HG03196 (cell line): ENCODE measurements around the gene CDIPT.

ENCODE experiments used
- ATAC-seq: cut with Tn5 transposase; IDR thresholded peaks from one replicate; pipeline ENCODE4 v1.9.1; 2021; ENCODE audit not compliant: unreplicated experiment

Gene CDIPT

DNA sequence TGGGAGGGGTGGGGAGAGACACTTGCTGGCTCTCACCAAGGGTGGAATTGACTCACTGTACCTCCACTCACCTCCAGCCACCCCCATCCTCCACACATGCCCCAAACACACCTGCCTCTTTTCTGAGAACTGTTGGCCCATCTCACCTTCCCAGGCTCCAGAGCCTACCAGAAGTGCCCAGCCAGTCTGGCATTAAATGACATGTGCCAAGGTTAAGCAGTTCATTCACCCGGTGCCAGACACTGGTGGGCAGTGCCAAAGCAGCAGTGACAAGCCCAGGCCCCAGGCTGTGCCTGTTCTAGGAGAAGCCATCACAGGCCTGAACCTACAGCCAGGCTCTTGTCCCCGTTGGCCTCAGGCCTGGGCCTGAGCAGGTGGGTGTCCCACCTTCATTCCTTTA, 31.5 kb downstream of the CDIPT start:
- ATAC-seq: no peak

DNA sequence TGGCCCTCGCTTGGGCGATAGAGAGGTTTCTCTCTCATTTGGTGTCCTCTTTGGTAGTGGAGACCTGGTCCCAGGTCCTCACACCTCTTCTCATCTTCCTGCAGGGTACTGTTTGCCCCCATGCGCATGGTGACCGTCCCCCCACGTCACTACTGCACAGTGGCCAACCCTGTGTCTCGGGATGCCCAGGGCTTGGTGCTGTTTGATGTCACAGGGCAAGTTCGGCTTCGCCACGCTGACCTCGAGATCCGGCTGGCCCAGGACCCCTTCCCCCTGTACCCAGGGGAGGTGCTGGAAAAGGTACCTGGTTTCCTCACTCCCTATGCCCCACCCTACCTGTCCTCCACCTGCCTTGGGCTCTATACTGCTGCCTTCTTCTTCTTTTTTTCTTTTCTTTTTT, 32.3 kb downstream of the CDIPT start:
- ATAC-seq: no peak

DNA sequence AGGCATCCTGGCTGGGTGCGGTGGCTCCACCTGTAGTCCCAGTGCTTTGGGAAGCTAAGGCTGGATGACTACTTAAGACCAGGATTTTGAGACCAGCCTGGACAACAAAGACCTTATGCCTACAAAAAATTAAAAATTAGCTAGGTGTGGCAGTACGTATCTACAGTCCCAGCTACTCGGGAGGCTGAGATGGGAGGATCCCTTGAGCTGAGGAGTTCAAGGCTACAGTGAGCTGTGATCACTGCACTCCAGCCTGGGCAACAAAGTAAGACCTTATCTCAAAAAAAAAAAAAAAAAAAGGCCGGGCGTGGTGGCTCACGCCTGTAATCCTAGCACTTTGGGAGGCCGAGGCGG, 36.7 kb downstream of the CDIPT start:
- ATAC-seq: no peak

- ATAC-seq: no peak
Observed at GRCh38 chr16:29825145-29826044, 37.6 kb downstream of the CDIPT start.

- ATAC-seq: no peak
Observed at GRCh38 chr16:29824589-29825144, 38.4 kb downstream of the CDIPT start.

GRCh38 chr16:29821643-29822115, 41.3 kb downstream of the CDIPT start:
- ATAC-seq: no peak

DNA sequence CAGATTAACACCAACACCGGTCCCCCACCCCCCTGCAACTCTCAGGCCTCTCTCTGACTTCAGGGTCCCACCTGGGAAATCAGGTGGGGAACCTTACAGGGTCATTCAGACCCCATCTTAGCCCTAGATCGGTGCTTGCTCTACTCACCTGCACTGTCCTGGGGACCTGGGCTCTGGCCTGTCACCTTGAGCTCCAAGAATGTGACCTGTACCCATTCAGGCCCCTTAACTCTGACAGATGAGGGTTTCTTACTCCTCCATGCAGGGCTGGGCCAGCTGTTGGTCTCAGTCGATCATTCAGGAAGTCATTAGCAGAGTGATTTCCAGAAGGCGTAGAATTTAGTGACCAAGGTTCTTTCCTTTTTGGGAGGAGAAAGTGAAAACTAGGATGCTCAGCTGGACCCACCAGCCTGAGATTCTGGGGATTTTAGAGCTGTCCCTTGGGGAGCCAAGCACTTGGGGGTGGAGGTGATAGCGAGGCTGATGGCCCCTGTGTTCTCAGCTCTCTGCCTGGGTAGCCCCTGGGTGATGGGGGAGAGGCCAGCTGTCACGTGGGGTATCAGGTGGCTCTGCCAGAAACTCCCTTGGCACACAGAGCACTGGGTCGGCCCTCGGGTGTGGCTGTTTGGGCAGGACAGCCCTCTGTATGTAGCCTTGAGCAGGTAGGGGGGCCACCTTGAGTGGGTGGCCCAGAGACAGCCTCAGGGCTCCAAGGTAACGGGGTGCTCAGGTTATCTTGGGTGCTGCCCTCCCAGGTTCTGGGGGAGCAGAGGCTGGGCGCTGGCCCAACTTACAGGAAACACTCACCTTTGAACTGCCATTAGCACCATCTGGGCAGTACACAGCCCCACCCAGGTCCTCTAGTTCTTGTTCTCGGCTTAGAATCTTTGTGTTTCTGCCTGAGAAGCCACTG, 42.0 kb downstream of the CDIPT start:
- ATAC-seq: peak; percentile 33

DNA sequence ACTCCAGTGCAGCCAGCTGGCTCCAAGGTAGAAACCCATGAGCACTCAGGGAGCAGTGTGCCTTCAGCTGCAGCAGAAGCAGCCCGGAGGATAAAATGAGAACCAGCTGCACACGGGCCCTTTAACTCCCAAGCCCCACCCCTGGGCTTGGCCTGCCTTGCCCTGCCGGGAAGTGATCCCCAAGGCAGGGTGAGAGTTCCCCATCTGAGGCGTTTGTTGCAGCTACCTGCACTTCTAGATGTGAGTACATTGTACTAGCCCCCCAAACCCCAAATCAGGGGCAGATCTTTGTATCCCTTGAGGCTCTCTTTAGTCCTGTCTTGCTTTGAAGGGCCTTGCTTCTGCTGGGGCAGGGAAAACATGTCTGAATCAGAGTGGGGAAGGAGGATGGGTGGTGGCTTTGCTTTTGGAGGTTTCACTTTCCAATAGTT, 42.7 kb downstream of the CDIPT start, which contains the start of gene MVP:
Gene MVP, plus strand, starts transcription at position 192 of the 431 bp plus-strand sequence. CDS start 10,088 bp downstream, outside the sequence.
- no peak for ATAC-seq

DNA sequence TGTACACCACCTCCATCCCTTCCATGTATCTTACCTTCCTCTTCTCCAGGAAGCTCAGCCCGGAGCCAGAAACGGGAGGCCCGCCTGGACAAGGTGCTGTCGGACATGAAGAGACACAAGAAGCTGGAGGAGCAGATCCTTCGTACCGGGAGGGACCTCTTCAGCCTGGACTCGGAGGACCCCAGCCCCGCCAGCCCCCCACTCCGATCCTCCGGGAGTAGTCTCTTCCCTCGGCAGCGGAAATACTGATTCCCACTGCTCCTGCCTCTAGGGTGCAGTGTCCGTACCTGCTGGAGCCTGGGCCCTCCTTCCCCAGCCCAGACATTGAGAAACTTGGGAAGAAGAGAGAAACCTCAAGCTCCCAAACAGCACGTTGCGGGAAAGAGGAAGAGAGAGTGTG, 43.5 kb downstream of the CDIPT start:
- ATAC-seq: no peak

DNA sequence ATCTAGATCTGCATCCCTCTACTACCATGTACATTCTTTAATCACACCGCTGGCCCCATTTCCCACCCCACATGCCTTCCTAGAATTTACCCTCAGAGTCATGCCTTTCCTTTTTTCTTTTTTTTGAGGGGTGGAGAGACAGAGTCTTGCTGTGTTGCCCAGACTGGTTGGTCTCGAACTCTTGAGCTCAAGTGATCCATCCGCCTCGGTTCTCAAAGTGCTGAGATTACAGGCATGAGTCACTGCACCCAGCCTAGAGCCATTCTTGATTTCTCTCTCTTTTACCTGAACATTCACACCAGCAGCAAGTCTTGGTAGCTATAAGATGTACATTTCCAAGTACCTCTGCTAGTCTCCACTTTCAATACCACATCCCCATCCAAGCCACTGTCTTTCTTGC, 44.9 kb downstream of the CDIPT start:
- no peak for ATAC-seq

- peak; percentile 7 for ATAC-seq
Observed at GRCh38 chr16:29816694-29817441, 46.2 kb downstream of the CDIPT start.

- ATAC-seq: peak; percentile 52
Observed at GRCh38 chr16:29815793-29816693, 47.0 kb downstream of the CDIPT start, which contains the start of gene PAGR1. Gene PAGR1, plus strand, starts transcription at chr16:29816152. Its CDS starts 374 bp downstream, at chr16:29816526.

- no peak for ATAC-seq
Observed at GRCh38 chr16:29815032-29815721, 47.8 kb downstream of the CDIPT start.

DNA sequence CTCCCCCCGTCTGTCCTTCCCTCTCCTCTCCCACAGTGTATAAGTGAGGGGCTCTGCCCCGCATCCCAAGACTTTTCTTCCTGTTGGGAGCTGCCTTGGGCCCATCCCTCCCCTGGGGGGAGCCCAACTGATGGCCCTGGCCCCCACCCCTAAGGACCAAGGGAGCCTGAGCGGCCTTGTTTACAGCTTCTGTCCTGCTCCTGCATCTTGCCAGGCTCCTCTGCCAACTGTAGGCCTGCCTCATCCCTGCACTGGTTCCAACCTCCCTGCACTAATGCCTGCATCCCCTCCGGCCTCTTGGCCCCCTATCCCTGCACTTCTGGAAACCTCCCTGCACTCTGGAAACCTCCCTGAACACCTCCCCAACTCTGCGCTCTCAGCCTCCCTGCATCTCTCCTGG, 48.4 kb downstream of the CDIPT start:
- ATAC-seq: no peak

DNA sequence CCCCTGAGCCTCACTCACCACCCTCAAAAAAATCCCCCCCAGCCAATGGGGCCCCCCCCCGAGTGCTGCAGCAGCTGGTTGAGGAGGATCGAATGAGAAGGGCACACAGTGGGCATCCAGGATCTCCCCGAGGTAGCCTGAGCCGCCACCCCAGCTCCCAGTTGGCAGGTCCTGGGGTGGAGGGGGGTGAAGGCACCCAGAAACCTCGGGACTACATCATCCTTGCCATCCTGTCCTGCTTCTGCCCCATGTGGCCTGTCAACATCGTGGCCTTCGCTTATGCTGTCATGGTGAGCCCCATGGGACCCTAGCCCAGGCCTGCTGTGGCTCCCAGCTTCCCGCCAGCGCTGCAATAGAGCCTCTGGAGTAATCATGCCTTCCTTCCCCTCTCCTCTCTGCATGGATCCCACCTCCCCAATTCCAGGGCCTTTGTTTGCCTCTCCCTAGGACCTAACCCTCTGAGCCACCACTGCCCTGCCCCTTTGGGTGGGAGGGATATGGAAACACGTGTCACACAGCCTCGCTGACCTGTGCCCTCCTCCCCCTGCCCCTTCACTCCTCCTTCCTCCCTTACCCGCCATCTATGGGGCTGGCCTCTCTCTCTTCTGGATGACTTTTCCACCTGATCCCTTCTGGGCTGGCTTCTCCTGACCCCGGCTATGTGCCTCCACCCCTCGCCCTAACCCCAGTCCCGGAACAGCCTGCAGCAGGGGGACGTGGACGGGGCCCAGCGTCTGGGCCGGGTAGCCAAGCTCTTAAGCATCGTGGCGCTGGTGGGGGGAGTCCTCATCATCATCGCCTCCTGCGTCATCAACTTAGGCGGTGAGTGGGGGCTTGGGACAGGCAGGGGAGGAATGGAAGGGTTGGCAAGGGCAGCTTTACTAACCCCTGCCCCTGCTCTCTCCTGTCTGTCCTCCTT, 49.1 kb downstream of the CDIPT start:
- ATAC-seq: no peak

DNA sequence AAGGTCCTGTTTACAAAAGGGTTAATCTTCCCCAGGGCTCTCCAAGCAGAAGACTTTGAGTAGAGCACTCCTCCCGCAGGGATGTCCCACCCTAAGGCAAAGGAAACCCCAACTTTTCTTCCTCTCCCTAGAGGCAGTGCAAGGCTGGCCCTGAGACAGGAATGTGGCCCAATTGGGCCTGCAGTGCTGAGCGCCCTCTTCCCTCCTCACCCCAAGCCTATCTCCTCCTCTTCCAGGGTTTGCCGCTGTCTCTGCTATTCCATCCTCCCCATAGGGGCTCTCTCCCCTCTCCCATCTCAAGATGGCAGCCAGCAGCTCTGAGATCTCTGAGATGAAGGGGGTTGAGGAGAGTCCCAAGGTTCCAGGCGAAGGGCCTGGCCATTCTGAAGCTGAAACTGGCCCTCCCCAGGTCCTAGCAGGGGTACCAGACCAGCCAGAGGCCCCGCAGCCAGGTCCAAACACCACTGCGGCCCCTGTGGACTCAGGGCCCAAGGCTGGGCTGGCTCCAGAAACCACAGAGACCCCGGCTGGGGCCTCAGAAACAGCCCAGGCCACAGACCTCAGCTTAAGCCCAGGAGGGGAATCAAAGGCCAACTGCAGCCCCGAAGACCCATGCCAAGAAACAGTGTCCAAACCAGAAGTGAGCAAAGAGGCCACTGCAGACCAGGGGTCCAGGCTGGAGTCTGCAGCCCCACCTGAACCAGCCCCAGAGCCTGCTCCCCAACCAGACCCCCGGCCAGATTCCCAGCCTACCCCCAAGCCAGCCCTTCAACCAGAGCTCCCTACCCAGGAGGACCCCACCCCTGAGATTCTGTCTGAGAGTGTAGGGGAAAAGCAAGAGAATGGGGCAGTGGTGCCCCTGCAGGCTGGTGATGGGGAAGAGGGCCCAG, 50.0 kb downstream of the CDIPT start:
- ATAC-seq: no peak
